MCF 10A (cell line): ENCODE data around the gene CADPS. TPM values are rescaled to one million over a fixed set of nuclear protein-coding genes. Genes with fewer than 3 reads are reported as not detected.
A peak's percentile ranks its signal among the peaks of the same experiment; 100 is the strongest.

Experiments used
- BruUV-seq: library from RNA; stranded (reverse); fragments of 400-500 nt; replicated peaks from 2 replicates; lab custom pipeline; 2021; lab: Mats Ljungman, UMichigan
- CTCF ChIA-PET: fragments of 300-600 bp; sonication (Branson Sonifier 250); formaldehyde crosslinking; extraction: SDS; loops from one replicate; lab custom pipeline; 2021; ENCODE audit warnings: antibody characterized with exemption, inconsistent platforms; lab: Yijun Ruan, JAX
- POLR2A ChIA-PET: fragments of 300-600, 350-650 bp; sonication (Branson Sonifier 250); formaldehyde crosslinking; extraction: SDS; loops from one replicate; lab custom pipeline; 2020; ENCODE audit warnings: antibody characterized with exemption, inconsistent platforms; lab: Yijun Ruan, JAX
- DNase-seq: peaks from one replicate; pipeline ENCODE4 v3.0.0-alpha.2; 2018; ENCODE audit not compliant: unreplicated experiment
- H3K27ac Mint-ChIP-seq: one replicate; pipeline ENCODE4 v1.8.0; 2022; ENCODE audit warnings: mild to moderate bottlenecking, low read depth, mixed read lengths; ENCODE audit not compliant: unreplicated experiment
- H3K27me3 Mint-ChIP-seq: one replicate; pipeline ENCODE4 v1.8.0; 2022; ENCODE audit warnings: mixed read lengths; ENCODE audit not compliant: insufficient read depth, unreplicated experiment
- H3K36me3 Mint-ChIP-seq: one replicate; pipeline ENCODE4 v1.8.0; 2022; ENCODE audit warnings: mild to moderate bottlenecking, moderate library complexity, mixed read lengths; ENCODE audit not compliant: insufficient read depth, unreplicated experiment
- H3K4me1 Mint-ChIP-seq: one replicate; pipeline ENCODE4 v1.8.0; 2022; ENCODE audit warnings: mixed read lengths; ENCODE audit not compliant: insufficient read depth, unreplicated experiment
- H3K4me3 Mint-ChIP-seq: one replicate; pipeline ENCODE4 v1.8.0; 2022; ENCODE audit warnings: mild to moderate bottlenecking, moderate library complexity, mixed read lengths; ENCODE audit not compliant: unreplicated experiment
- H3K9me3 Mint-ChIP-seq: one replicate; pipeline ENCODE4 v1.8.0; 2022; ENCODE audit warnings: mixed read lengths; ENCODE audit not compliant: unreplicated experiment
- intact Hi-C: fragments of 100-400 bp; cut with micrococcal nuclease; formaldehyde crosslinking; loops from 2 replicates; pipeline ENCODE4 v1.14.1; 2022
- total RNA-seq: library from RNA; stranded (reverse); gene quantifications from 2 replicates; pipeline ENCODE4 v1.2.3, GENCODE V29; 2022
- TF ChIP-seq, protein P1 (sequence below): fragments of 200-600 bp; IDR thresholded peaks from one replicate; pipeline ENCODE4 v1.8.0; 2022; ENCODE audit warnings: antibody characterized with exemption, mild to moderate bottlenecking; ENCODE audit not compliant: unreplicated experiment

The CADPS gene
- total RNA-seq, 1 experiment from 2014 or later, result not detected

DNA sequence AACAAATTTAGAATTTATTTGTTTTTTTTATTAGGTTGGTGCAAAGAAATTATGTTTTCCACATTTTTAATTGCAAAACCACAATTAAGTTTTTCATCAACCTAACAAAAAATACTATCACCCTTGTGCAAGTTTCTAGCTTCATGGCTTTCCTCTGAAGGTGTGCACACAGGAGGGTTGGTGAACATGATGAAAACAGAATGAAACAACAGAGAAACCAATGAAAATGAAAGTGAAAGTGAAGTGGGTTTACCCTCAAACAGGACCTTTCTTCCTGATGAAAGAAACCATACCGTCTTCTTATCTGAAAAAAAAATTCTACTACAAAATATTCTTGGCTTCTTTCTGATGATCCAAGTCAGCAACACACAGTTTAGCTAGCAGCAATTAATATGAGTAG is 429.9 kb downstream of the CADPS start:
- ChIA-PET POLR2A (interaction anchor here (0.9 to 1.3 kb wide), 2 partner anchors 10 to 75 kb away, joined by 3 to 4 read pairs; no protein-coding TSS in a partner anchor), CTCF (interaction anchor here (0.5 to 1.2 kb wide), 3 partner anchors 8 to 163 kb away, joined by 3 to 4 read pairs (median 4); no protein-coding TSS in a partner anchor)
- Mint-ChIP-seq H3K4me1 (no peaks in the 10 kb centered on the region), H3K36me3 (no peaks in the 10 kb centered on the region), H3K27ac (no peak overlapping the region), H3K27me3 (peaks cover 66% of the 10 kb centered on the region), H3K9me3 (peaks cover 6% of the 10 kb centered on the region), H3K4me3 (peak overlapping the region; percentile 58)
- intact Hi-C loops, result no loop called here
- no TSS peak for BruUV-seq
- TF ChIP-seq, protein P1, sequence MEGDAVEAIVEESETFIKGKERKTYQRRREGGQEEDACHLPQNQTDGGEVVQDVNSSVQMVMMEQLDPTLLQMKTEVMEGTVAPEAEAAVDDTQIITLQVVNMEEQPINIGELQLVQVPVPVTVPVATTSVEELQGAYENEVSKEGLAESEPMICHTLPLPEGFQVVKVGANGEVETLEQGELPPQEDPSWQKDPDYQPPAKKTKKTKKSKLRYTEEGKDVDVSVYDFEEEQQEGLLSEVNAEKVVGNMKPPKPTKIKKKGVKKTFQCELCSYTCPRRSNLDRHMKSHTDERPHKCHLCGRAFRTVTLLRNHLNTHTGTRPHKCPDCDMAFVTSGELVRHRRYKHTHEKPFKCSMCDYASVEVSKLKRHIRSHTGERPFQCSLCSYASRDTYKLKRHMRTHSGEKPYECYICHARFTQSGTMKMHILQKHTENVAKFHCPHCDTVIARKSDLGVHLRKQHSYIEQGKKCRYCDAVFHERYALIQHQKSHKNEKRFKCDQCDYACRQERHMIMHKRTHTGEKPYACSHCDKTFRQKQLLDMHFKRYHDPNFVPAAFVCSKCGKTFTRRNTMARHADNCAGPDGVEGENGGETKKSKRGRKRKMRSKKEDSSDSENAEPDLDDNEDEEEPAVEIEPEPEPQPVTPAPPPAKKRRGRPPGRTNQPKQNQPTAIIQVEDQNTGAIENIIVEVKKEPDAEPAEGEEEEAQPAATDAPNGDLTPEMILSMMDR, result no peak
- DNase-seq, result peak; percentile 4

DNA sequence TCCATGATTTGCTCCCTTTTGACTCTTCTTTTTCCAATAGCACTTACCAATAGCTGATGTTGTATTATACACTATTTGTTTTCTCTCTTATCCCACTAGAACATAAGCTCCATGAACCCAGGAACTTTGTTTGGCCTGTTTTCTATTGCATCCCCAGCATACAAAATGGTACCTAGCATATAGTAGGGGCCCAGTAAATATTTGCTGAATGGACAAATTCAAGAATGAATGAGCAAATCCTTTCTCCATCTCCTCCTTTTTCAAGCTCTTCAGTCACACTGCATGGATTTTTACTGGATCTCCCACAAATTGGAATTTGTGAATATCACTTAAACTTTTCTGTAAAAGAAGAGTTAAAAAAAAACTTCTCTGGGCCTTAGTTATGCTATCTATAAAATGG is 435.2 kb downstream of the CADPS start:
- DNase-seq, result no peak
- H3K4me3 Mint-ChIP-seq, result no peak overlapping the region
- TF ChIP-seq, protein P1, result no peak
- intact Hi-C loops, result no loop called here
- no peaks in the 10 kb centered on the region for H3K4me1 Mint-ChIP-seq
- CTCF ChIA-PET, result interaction anchor here (0.7 to 1.2 kb wide), 2 partner anchors 10 to 108 kb away, joined by 3 to 5 read pairs; no protein-coding TSS in a partner anchor
- H3K27ac Mint-ChIP-seq, result no peak overlapping the region
- H3K36me3 Mint-ChIP-seq, result no peaks in the 10 kb centered on the region
- no TSS peak for BruUV-seq
- POLR2A ChIA-PET, result interaction anchor here (0.8 kb wide), 1 partner anchor 757 kb away, joined by 5 read pairs; no protein-coding TSS in a partner anchor
- H3K27me3 Mint-ChIP-seq, result peaks cover 72% of the 10 kb centered on the region
- peaks cover 6% of the 10 kb centered on the region for H3K9me3 Mint-ChIP-seq

DNA sequence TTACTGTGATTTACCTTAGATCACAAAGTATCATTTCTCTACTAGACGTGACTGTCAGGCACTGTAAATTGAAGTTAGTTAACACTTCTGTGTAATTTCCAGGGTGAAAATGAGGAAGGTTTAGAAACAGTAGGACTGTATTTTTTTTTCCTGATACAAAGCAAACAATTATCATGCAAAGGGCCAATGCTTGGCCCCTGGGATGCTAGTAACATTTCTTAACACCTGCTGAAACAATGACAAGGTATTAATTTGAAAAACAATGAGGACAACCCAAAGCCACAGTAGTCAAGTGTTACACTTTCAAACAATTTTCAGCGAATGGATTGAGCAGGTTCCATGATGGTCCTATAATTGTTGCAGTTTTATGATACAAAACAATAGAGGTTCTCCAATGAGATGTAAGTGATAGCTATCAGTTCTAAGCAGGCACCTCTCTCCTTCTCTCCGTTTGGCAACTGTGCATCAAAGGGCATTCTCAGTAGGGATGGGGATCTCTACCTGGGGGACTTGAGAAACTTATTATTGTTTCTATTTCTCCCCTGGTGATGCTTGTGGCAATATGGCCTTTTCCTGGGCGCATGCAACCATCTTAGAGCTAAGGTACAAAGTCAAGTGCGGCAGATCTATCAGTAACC is 435.9 kb downstream of the CADPS start:
- H3K27ac Mint-ChIP-seq, result no peak overlapping the region

DNA sequence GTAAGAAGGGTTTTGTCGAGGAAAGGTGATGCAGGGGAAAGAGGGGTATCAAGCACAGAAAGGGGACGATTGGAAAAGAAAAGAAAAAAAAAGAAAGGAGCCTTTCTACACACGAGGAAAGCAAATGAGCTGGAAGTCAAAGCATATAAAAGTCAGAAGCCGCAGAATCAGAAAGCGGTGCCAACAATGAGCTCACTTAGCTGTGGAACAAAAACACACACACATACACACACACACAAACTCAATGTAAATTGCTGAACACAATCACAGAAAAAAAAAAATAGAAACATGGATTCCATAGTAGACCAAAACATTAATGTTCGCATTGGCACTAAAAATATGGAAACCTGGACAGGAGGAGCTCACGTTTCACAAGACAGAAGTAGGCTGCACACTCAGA is 438.4 kb downstream of the CADPS start:
- intact Hi-C loops, result no loop called here
- Mint-ChIP-seq H3K27ac (no peak overlapping the region), H3K27me3 (peaks cover 100% of the 10 kb centered on the region), H3K36me3 (no peaks in the 10 kb centered on the region), H3K4me3 (no peak overlapping the region), H3K4me1 (no peaks in the 10 kb centered on the region), H3K9me3 (no peaks in the 10 kb centered on the region)
- no peak for DNase-seq
- ChIA-PET POLR2A (no interaction called here), CTCF (interaction anchor here (0.6 to 0.8 kb wide), 2 partner anchors 9 to 479 kb away, joined by 3 to 4 read pairs; no protein-coding TSS in a partner anchor)
- TF ChIP-seq, protein P1, result no peak
- BruUV-seq, result no TSS peak

More for the DNA sequence above, 435.9 kb downstream of the CADPS start:
- POLR2A ChIA-PET, result interaction anchor here (0.8 kb wide), 1 partner anchor 758 kb away, joined by 5 read pairs; no protein-coding TSS in a partner anchor
- TF ChIP-seq, protein P1, result no peak
- no peak overlapping the region for H3K4me3 Mint-ChIP-seq
- intact Hi-C loops, result no loop called here
- no peaks in the 10 kb centered on the region for H3K4me1 Mint-ChIP-seq
- peaks cover 78% of the 10 kb centered on the region for H3K27me3 Mint-ChIP-seq
- no TSS peak for BruUV-seq
- DNase-seq, result no peak
- H3K9me3 Mint-ChIP-seq, result peaks cover 6% of the 10 kb centered on the region
- no peaks in the 10 kb centered on the region for H3K36me3 Mint-ChIP-seq
- CTCF ChIA-PET, result interaction anchor here (0.7 to 1.2 kb wide), 2 partner anchors 11 to 107 kb away, joined by 3 to 5 read pairs; no protein-coding TSS in a partner anchor
